HCT116 (cell line): Measurements from ENCODE around the gene ARHGEF6.

Source experiments
- CEBPB ChIP-seq: IDR thresholded peaks from 2 replicates; pipeline ENCODE4 v1.6.1; 2012; ENCODE audit warnings: low read depth
- EZH2 ChIP-seq: fragments of 200-600 bp; sonication (generic); IDR thresholded peaks from 2 replicates; pipeline ENCODE4 v1.6.1; 2017; ENCODE audit warnings: antibody characterized with exemption, mixed run types
- EZH2phosphoT487 ChIP-seq: fragments of 200-600 bp; IDR thresholded peaks from 2 replicates; pipeline ENCODE4 v1.6.1; 2018; ENCODE audit warnings: antibody characterized with exemption, borderline replicate concordance
- POLR2A ChIP-seq: IDR thresholded peaks from 2 replicates; pipeline ENCODE4 v1.7.0; 2011; ENCODE audit warnings: borderline replicate concordance; ENCODE audit not compliant: insufficient read depth, insufficient read length; ENCODE audit errors: extremely low read depth
- POLR2AphosphoS5 ChIP-seq: IDR thresholded peaks from 2 replicates; pipeline ENCODE4 v1.6.1; 2011; ENCODE audit warnings: mild to moderate bottlenecking, low read depth, low read length, moderate library complexity
- RAD21 ChIP-seq: IDR thresholded peaks from 2 replicates; pipeline ENCODE4 v1.6.1; 2012; ENCODE audit warnings: low read depth, mild to moderate bottlenecking
- SIN3A ChIP-seq: IDR thresholded peaks from 2 replicates; pipeline ENCODE4 v1.6.1; 2012; ENCODE audit warnings: low read depth
- TCF7L2 ChIP-seq: IDR thresholded peaks from 2 replicates; pipeline ENCODE4 v1.7.0; 2011; ENCODE audit warnings: borderline replicate concordance, inconsistent platforms; ENCODE audit not compliant: insufficient read depth, insufficient read length; ENCODE audit errors: extremely low read depth
- YY1 ChIP-seq: IDR thresholded peaks from 2 replicates; pipeline ENCODE4 v1.6.1; 2011; ENCODE audit warnings: low read length, low read depth, moderate library complexity, mild to moderate bottlenecking; ENCODE audit not compliant: insufficient replicate concordance; ENCODE audit errors: extremely low read depth
- ZFX ChIP-seq: fragments of 450-650 bp; IDR thresholded peaks from 2 replicates; pipeline ENCODE4 v1.6.1; 2017
- ZNF274 ChIP-seq: fragments of 200-500 bp; sonication (Bioruptor generic); IDR thresholded peaks from 2 replicates; pipeline ENCODE4 v1.6.1; 2014; ENCODE audit warnings: mild to moderate bottlenecking, low read depth, low read length, inconsistent platforms
- TF ChIP-seq, protein P1 (sequence below), 3 experiments: fragments of 200-600 bp in 1 of 3; sonication (generic) in 1 of 3; IDR thresholded peaks in 2 of 3; conservative IDR thresholded peaks in 1 of 3; 2 replicates each; pipeline ENCODE4 v1.5.1; 2012 to 2017; ENCODE audit warnings: low read depth in 2 of 3, low read length in 2 of 3, antibody characterized with exemption in 1 of 3, borderline replicate concordance in 1 of 3, control low read depth in 1 of 3, mild to moderate bottlenecking in 1 of 3, mixed read lengths in 1 of 3, mixed run types in 1 of 3, moderate library complexity in 1 of 3; ENCODE audit not compliant: insufficient read depth in 1 of 3
- TF ChIP-seq, protein P2 (sequence below): IDR thresholded peaks from 2 replicates; pipeline ENCODE4 v1.6.1; 2012; ENCODE audit warnings: low read depth
- TF ChIP-seq, protein P3 (sequence below): IDR thresholded peaks from 2 replicates; pipeline ENCODE4 v1.6.1; 2012

DNA sequence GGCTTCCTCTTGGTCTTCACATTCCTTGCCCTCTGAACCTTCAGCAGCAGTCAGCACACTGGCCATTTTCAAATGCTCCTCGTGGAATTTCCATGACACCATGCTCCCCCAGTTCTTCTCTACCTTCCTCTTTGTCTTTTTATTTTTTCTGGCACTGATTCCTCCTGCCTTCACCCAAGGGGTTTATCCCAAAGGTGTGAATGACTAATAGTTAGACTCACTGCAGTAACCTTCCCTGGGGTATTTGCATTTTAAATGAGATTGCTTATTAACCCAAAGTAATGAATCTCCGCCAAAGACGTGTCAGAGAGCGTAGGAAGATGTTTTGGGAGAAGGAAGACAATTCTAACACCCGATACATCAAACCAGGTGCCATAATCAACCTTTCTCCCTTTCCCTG, 96.6 kb downstream of the ARHGEF6 start:
- TF ChIP-seq, protein P1, sequence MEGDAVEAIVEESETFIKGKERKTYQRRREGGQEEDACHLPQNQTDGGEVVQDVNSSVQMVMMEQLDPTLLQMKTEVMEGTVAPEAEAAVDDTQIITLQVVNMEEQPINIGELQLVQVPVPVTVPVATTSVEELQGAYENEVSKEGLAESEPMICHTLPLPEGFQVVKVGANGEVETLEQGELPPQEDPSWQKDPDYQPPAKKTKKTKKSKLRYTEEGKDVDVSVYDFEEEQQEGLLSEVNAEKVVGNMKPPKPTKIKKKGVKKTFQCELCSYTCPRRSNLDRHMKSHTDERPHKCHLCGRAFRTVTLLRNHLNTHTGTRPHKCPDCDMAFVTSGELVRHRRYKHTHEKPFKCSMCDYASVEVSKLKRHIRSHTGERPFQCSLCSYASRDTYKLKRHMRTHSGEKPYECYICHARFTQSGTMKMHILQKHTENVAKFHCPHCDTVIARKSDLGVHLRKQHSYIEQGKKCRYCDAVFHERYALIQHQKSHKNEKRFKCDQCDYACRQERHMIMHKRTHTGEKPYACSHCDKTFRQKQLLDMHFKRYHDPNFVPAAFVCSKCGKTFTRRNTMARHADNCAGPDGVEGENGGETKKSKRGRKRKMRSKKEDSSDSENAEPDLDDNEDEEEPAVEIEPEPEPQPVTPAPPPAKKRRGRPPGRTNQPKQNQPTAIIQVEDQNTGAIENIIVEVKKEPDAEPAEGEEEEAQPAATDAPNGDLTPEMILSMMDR (IDR thresholded peaks at IDR 0.05 in 2 of 3, conservative IDR thresholded peaks at IDR 0.05 in 1 of 3; ENCODE audit: borderline replicate concordance in 1 of 3, insufficient read depth in 1 of 3, low read depth in 2 of 3, low read length in 2 of 3) = no peak
- no peak for TF ChIP-seq CEBPB
- no peak for TF ChIP-seq EZH2
- TF ChIP-seq TCF7L2 = no peak
- no peak for TF ChIP-seq RAD21
- TF ChIP-seq, protein P2, sequence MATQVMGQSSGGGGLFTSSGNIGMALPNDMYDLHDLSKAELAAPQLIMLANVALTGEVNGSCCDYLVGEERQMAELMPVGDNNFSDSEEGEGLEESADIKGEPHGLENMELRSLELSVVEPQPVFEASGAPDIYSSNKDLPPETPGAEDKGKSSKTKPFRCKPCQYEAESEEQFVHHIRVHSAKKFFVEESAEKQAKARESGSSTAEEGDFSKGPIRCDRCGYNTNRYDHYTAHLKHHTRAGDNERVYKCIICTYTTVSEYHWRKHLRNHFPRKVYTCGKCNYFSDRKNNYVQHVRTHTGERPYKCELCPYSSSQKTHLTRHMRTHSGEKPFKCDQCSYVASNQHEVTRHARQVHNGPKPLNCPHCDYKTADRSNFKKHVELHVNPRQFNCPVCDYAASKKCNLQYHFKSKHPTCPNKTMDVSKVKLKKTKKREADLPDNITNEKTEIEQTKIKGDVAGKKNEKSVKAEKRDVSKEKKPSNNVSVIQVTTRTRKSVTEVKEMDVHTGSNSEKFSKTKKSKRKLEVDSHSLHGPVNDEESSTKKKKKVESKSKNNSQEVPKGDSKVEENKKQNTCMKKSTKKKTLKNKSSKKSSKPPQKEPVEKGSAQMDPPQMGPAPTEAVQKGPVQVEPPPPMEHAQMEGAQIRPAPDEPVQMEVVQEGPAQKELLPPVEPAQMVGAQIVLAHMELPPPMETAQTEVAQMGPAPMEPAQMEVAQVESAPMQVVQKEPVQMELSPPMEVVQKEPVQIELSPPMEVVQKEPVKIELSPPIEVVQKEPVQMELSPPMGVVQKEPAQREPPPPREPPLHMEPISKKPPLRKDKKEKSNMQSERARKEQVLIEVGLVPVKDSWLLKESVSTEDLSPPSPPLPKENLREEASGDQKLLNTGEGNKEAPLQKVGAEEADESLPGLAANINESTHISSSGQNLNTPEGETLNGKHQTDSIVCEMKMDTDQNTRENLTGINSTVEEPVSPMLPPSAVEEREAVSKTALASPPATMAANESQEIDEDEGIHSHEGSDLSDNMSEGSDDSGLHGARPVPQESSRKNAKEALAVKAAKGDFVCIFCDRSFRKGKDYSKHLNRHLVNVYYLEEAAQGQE = no peak
- TF ChIP-seq EZH2phosphoT487 = no peak
- no peak for TF ChIP-seq ZFX
- TF ChIP-seq POLR2AphosphoS5 = no peak
- no peak for TF ChIP-seq POLR2A
- TF ChIP-seq ZNF274 = no peak
- no peak for TF ChIP-seq YY1
- TF ChIP-seq, protein P3, sequence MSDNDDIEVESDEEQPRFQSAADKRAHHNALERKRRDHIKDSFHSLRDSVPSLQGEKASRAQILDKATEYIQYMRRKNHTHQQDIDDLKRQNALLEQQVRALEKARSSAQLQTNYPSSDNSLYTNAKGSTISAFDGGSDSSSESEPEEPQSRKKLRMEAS = no peak
- TF ChIP-seq SIN3A = no peak
